ENCODE results near the gene ZSCAN32. TPM values are rescaled to one million over a fixed set of nuclear protein-coding genes. Genes with fewer than 3 reads are reported as not detected.

The ZSCAN32 gene
- total RNA-seq, 4 donors from 2014 or later = 1.8 to 27.6 (median 16.1) TPM

DNA sequence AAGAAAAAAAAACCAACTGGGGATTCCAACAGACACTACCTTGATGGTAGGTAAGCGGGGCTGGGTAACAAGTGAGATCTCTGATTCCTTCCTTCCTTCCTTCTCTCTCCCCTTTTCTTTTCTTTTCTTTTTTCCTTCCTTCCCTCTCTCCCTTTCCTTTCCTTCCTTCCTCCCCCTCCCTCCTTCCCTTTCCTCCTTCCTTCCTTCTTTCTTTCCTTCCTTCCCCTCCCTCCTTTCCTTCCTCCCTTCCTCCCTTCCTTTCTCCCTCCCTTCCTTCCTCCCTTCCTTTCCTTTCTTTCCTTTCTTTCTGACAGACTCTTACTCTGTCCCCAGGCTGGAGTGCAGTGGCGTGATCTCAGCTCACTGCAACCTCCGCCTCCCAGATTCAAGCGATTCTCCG is 25.1 kb downstream of the ZSCAN32 start:
- Histone ChIP-seq H3K4me1 (no peaks in the 10 kb centered on the region), H3K9me3 (peaks cover 0 to 49% of the 10 kb centered on the region in 2 donors), H3K36me3 (no peaks in the 10 kb centered on the region), H3K27me3 (no peaks in the 10 kb centered on the region), H3K27ac (no peak overlapping the region), H3K4me3 (no peak overlapping the region)
- intact Hi-C loops (cut with DNase I; ENCODE audit: low total_unique reads) = no loop called here
- DNase-seq = no peak
- TF ChIP-seq POLR2A (IDR thresholded peaks at IDR 0.05) = no peak

DNA sequence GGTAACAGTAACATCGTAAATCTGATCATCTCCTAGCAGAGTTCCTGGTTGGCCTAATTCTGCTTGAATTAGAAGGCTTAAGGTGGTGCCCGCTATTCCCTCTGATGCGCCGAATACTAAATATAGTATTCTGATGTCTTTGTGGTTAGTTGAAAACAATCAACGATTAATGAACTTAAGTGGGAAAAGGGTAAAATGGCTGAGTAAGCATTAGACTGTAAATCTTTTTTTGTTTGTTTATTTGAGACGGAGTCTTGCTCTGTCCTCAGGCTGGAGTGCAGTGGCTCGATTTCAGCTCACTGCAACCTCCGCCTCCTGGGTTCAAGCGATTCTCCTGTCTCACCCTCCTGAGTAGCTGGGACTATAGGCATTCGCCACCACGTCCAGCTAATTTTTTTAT is 31.7 kb downstream of the ZSCAN32 start:
- intact Hi-C loops (cut with DNase I; ENCODE audit: low total_unique reads) = no loop called here
- H3K36me3 ChIP-seq = no peaks in the 10 kb centered on the region
- H3K4me1 ChIP-seq = no peaks in the 10 kb centered on the region
- H3K27me3 ChIP-seq = no peaks in the 10 kb centered on the region
- H3K9me3 ChIP-seq = peaks cover 0 to 5% of the 10 kb centered on the region in 2 donors
- H3K27ac ChIP-seq = no peak overlapping the region
- no peak for DNase-seq
- TF ChIP-seq, protein P1, sequence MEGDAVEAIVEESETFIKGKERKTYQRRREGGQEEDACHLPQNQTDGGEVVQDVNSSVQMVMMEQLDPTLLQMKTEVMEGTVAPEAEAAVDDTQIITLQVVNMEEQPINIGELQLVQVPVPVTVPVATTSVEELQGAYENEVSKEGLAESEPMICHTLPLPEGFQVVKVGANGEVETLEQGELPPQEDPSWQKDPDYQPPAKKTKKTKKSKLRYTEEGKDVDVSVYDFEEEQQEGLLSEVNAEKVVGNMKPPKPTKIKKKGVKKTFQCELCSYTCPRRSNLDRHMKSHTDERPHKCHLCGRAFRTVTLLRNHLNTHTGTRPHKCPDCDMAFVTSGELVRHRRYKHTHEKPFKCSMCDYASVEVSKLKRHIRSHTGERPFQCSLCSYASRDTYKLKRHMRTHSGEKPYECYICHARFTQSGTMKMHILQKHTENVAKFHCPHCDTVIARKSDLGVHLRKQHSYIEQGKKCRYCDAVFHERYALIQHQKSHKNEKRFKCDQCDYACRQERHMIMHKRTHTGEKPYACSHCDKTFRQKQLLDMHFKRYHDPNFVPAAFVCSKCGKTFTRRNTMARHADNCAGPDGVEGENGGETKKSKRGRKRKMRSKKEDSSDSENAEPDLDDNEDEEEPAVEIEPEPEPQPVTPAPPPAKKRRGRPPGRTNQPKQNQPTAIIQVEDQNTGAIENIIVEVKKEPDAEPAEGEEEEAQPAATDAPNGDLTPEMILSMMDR (IDR thresholded peaks at IDR 0.05) = no peak
- no peak overlapping the region for H3K4me3 ChIP-seq

- no peaks in the 10 kb centered on the region for H3K27me3 ChIP-seq
- peaks cover 0 to 6% of the 10 kb centered on the region in 2 donors for H3K9me3 ChIP-seq
- peak overlapping the region; percentile 16 to 45 for H3K4me3 ChIP-seq
- no peaks in the 10 kb centered on the region for H3K36me3 ChIP-seq
- TF ChIP-seq POLR2A (IDR thresholded peaks at IDR 0.05) = no peak
- TF ChIP-seq, protein P1 (IDR thresholded peaks at IDR 0.05) = no peak
- peak overlapping the region; percentile 58 to 62 for H3K27ac ChIP-seq
- intact Hi-C loops (cut with DNase I; ENCODE audit: low total_unique reads) = no loop called here
- no peaks in the 10 kb centered on the region for H3K4me1 ChIP-seq
- DNase-seq = peak; percentile 75 to 88
These were observed 35.9 kb downstream of the ZSCAN32 start for GRCh38 chr16:3364774-3365427.

DNA sequence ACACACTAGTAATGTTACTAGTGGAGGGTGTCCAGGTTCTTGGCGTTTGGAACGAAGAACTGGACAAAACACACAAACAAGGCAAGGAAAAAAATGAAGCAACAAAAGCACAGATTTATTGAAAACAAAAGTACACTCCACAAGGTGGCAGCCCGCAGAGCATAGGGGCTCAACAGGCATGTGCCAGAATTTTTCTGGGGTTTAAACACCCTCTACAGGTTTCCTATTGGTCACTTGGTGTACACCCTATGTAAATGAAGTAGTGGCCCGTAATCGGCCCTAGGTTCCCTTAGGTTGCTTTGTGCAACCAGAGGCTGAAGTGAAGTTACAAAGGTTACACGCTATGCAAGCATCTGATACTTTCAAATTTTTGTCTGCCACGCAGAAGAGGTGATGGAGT is 37.0 kb downstream of the ZSCAN32 start:
- DNase-seq = no peak
- intact Hi-C loops (cut with DNase I; ENCODE audit: low total_unique reads) = no loop called here
- Histone ChIP-seq H3K36me3 (no peaks in the 10 kb centered on the region), H3K4me3 (no peak overlapping the region), H3K27me3 (no peaks in the 10 kb centered on the region), H3K9me3 (peaks cover 0 to 6% of the 10 kb centered on the region in 2 donors), H3K27ac (no peak overlapping the region), H3K4me1 (no peaks in the 10 kb centered on the region)
- TF ChIP-seq, protein P1 (IDR thresholded peaks at IDR 0.05) = no peak
- no peak for TF ChIP-seq POLR2A (IDR thresholded peaks at IDR 0.05)

GRCh38 chr16:3362931-3363330 is 37.9 kb downstream of the ZSCAN32 start:
- Histone ChIP-seq H3K27ac (no peak overlapping the region), H3K27me3 (no peaks in the 10 kb centered on the region), H3K9me3 (peaks cover 0 to 6% of the 10 kb centered on the region in 2 donors), H3K4me1 (no peaks in the 10 kb centered on the region), H3K4me3 (no peak overlapping the region), H3K36me3 (no peaks in the 10 kb centered on the region)
- intact Hi-C loops (cut with DNase I; ENCODE audit: low total_unique reads) = no loop called here
- TF ChIP-seq POLR2A (IDR thresholded peaks at IDR 0.05) = no peak
- TF ChIP-seq, protein P1 (IDR thresholded peaks at IDR 0.05) = no peak
- DNase-seq = no peak
